ENCODE measurements around the gene PARP3. TPM values are rescaled to one million over a fixed set of nuclear protein-coding genes. Genes with fewer than 3 reads are reported as not detected.
A peak's percentile ranks its signal among the peaks of the same experiment; 100 is the strongest.

PARP3 gene
- total and polyA plus RNA-seq, 5 experiments from 2014 or later, result 4.6 to 11.7 (median 9.0) TPM

GRCh38 chr3:51935886-51936755 is 6.0 kb upstream of the PARP3 start:
- DNase-seq, result peak in 1 of 10 donors; percentile 14
- POLR2A ChIA-PET, result no interaction called here
- ATAC-seq, result no peak
- Mint-ChIP-seq H3K27ac (no peak overlapping the region), H3K36me3 (peaks cover 0 to 63% (median 4%) of the 10 kb centered on the region in 3 donors), H3K4me1 (peaks cover 7 to 28% (median 23%) of the 10 kb centered on the region in 4 donors), H3K27me3 (no peaks in the 10 kb centered on the region), H3K4me3 (no peak overlapping the region), H3K9me3 (no peaks in the 10 kb centered on the region)

- peak in 1 of 10 donors; percentile 11 for DNase-seq
- H3K27ac Mint-ChIP-seq, result no peak overlapping the region
- peaks cover 12 to 36% (median 28%) of the 10 kb centered on the region in 4 donors for H3K4me1 Mint-ChIP-seq
- no peaks in the 10 kb centered on the region for H3K9me3 Mint-ChIP-seq
- no peaks in the 10 kb centered on the region for H3K27me3 Mint-ChIP-seq
- ATAC-seq, result no peak
- H3K4me3 Mint-ChIP-seq, result no peak overlapping the region
- peaks cover 0 to 63% (median 4%) of the 10 kb centered on the region in 3 donors for H3K36me3 Mint-ChIP-seq
- POLR2A ChIA-PET, result no interaction called here
Observed at GRCh38 chr3:51937014-51937413, 5.1 kb upstream of the PARP3 start.

DNA sequence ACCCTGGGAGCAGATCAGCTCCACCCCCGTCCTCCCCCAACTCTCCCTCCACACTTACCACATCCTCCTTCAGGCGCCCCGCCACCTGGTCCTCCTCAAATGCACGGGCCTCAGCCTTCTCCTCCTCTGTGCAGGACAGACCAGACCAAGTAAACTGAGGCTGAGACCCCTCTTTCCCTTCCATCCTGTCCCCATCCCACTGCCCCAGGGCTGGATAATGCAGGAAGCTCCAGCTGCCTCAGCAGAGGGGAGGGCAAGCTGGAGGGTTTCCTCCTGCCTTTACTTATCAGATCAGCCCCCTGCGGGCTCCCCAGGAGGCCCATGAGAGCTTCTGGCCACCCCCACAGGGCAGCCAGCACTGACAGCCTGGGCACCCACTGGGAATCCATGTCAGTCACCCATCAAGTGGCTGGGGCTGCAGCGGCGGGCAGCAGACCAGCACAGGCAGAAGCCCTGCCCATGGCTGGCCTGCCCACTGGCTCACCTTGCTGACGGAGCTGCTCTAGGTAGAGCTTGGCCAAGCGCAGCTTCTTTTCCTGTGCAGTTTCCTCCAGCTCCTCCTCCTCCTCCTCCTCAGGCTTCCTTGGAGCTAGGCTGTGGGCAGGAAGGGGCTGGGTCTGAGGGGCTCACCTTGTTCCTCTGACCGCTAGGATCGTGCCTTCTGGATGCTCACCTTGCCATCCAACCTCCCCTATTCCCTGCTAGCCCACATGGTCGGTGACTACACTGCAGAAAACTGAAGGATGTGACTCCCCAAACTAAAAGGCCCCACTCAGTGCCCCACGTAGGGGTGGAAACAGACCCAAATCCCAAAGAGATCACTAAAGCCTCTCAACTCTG is 4.3 kb upstream of the PARP3 start:
- DNase-seq (peak in 1 of 10 donors; percentile 14), ATAC-seq (no peak)
- H3K27ac Mint-ChIP-seq, result peak overlapping the region in 2 of 10 donors; percentile 29 to 71
- H3K27me3 Mint-ChIP-seq, result no peaks in the 10 kb centered on the region
- POLR2A ChIA-PET, result no interaction called here
- no peak overlapping the region for H3K4me3 Mint-ChIP-seq
- no peaks in the 10 kb centered on the region for H3K9me3 Mint-ChIP-seq
- peaks cover 14 to 43% (median 36%) of the 10 kb centered on the region in 4 donors for H3K4me1 Mint-ChIP-seq
- peaks cover 0 to 61% (median 4%) of the 10 kb centered on the region in 3 donors for H3K36me3 Mint-ChIP-seq

GRCh38 chr3:51938780-51939425 is 3.3 kb upstream of the PARP3 start:
- Mint-ChIP-seq H3K4me1 (peaks cover 16 to 47% (median 40%) of the 10 kb centered on the region in 4 donors), H3K9me3 (no peaks in the 10 kb centered on the region)
- DNase-seq, result no peak

DNA sequence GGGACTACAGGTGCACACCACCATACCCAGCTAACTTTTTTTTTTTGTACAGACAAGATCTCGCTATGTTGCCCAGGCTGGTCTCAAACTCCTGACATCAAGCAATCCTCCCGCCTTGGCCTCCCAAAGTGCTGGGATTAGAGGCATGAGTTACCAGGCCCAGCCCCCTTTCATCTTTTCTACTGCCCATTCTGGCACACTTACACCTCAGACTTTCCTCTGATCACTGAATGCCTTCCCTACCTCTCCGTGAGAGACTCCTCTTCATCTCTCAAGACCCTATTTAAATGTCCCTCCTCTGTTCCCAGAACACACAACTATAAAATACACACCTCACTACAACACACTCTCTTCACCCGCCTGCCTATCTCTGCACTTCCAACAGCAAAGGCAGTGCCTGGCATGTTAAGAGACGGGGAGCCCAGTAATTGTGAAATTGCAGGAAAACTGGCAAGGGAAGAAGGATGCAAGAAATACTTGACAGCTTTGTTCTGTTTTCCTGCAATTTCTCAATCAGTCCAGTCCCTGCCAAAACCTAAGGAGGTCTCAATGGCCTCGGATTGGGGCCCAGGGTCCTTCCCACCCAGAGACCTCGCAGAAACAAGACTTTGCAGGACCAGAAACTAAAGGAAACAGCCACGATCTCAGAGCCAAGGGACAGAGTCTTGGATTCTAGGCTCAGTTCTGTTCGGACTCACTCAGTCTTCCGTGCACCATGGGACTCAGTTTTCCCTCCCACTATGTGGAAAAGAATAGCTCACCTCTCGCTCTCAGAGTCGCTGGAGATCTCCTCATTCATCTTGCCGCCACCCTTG is 1.3 kb upstream of the PARP3 start:
- peaks cover 16 to 47% (median 41%) of the 10 kb centered on the region in 4 donors for H3K4me1 Mint-ChIP-seq
- H3K36me3 Mint-ChIP-seq, result peaks cover 0 to 33% (median 4%) of the 10 kb centered on the region in 3 donors
- no peak for ATAC-seq
- peak overlapping the region; percentile 61 to 93 (median 79) for H3K27ac Mint-ChIP-seq
- peak overlapping the region; percentile 83 to 98 (median 93) for H3K4me3 Mint-ChIP-seq
- H3K9me3 Mint-ChIP-seq, result no peaks in the 10 kb centered on the region
- H3K27me3 Mint-ChIP-seq, result no peaks in the 10 kb centered on the region
- DNase-seq, result no peak
- POLR2A ChIA-PET, result interaction anchor here (1.2 to 3.7 kb wide), 8 partner anchors 8 to 214 kb away, joined by 3 to 42 read pairs (median 4); partner anchors contain the start of genes ABHD14A, ABHD14B, POC1A and RPL29

More at GRCh38 chr3:51938780-51939425, 3.3 kb upstream of the PARP3 start:
- POLR2A ChIA-PET, result no interaction called here
- ATAC-seq, result no peak
- Mint-ChIP-seq H3K27ac (peak overlapping the region in 5 of 10 donors; percentile 0 to 68 (median 5)), H3K36me3 (peaks cover 0 to 52% (median 4%) of the 10 kb centered on the region in 3 donors), H3K27me3 (no peaks in the 10 kb centered on the region), H3K4me3 (peak overlapping the region in 2 of 10 donors; percentile 18 to 59)

- Mint-ChIP-seq H3K4me1 (peaks cover 16 to 47% (median 41%) of the 10 kb centered on the region in 4 donors), H3K27me3 (no peaks in the 10 kb centered on the region), H3K4me3 (peak overlapping the region; percentile 83 to 98 (median 93)), H3K36me3 (peaks cover 0 to 28% (median 4%) of the 10 kb centered on the region in 3 donors), H3K27ac (peak overlapping the region in 9 of 10 donors; percentile 61 to 95 (median 82)), H3K9me3 (no peaks in the 10 kb centered on the region)
- POLR2A ChIA-PET, result interaction anchor here (0.8 to 3.7 kb wide), 11 partner anchors 9 to 550 kb away, joined by 3 to 42 read pairs (median 4); partner anchors contain the start of genes ABHD14A, ABHD14B, DUSP7 and PCBP4
- ATAC-seq (no peak), DNase-seq (no peak)
Observed at GRCh38 chr3:51941463-51941797, 733 bp upstream of the PARP3 start.

GRCh38 chr3:51942603-51943450 is 664 bp downstream of the PARP3 start:
- no peaks in the 10 kb centered on the region for H3K27me3 Mint-ChIP-seq

GRCh38 chr3:51943451-51944391 is 1.6 kb downstream of the PARP3 start:
- peak overlapping the region in 7 of 10 donors; percentile 14 to 98 (median 36) for H3K4me3 Mint-ChIP-seq
- ATAC-seq (no peak), DNase-seq (no peak)
- H3K27me3 Mint-ChIP-seq, result no peaks in the 10 kb centered on the region
- peak overlapping the region in 6 of 10 donors; percentile 19 to 94 (median 77) for H3K27ac Mint-ChIP-seq
- POLR2A ChIA-PET, result interaction anchor here (1.0 to 3.7 kb wide), 6 partner anchors 15 to 58 kb away, joined by 3 to 42 read pairs (median 6); partner anchors contain the start of genes ABHD14A, ABHD14B, PCBP4 and RPL29
- H3K9me3 Mint-ChIP-seq, result no peaks in the 10 kb centered on the region
- H3K36me3 Mint-ChIP-seq, result peaks cover 0 to 6% (median 3%) of the 10 kb centered on the region in 3 donors
- H3K4me1 Mint-ChIP-seq, result peaks cover 16 to 39% (median 36%) of the 10 kb centered on the region in 4 donors

More at GRCh38 chr3:51942603-51943450, 664 bp downstream of the PARP3 start:
- POLR2A ChIA-PET, result interaction anchor here (0.6 to 3.7 kb wide), 15 partner anchors 10 to 114 kb away, joined by 3 to 42 read pairs (median 4); partner anchors contain the start of genes ABHD14A, ABHD14B, DUSP7 and PCBP4
- Mint-ChIP-seq H3K4me3 (peak overlapping the region; percentile 83 to 98 (median 93)), H3K4me1 (peaks cover 16 to 42% (median 39%) of the 10 kb centered on the region in 4 donors), H3K27ac (peak overlapping the region; percentile 76 to 95 (median 91)), H3K36me3 (peaks cover 0 to 14% (median 4%) of the 10 kb centered on the region in 3 donors), H3K9me3 (no peaks in the 10 kb centered on the region)
- no peak for ATAC-seq
- peak in 6 of 10 donors; percentile 30 to 51 (median 39) for DNase-seq

GRCh38 chr3:51944451-51945021 is 2.4 kb downstream of the PARP3 start:
- H3K27ac Mint-ChIP-seq, result peak overlapping the region in 4 of 10 donors; percentile 35 to 52 (median 46)
- POLR2A ChIA-PET, result interaction anchor here (1.4 kb wide), 1 partner anchor 57 kb away, joined by 3 read pairs; no protein-coding TSS in a partner anchor

More at GRCh38 chr3:51944451-51945021, 2.4 kb downstream of the PARP3 start:
- ATAC-seq, result no peak
- Mint-ChIP-seq H3K9me3 (no peaks in the 10 kb centered on the region), H3K4me1 (peaks cover 15 to 34% (median 30%) of the 10 kb centered on the region in 4 donors), H3K36me3 (peaks cover 0 to 2% (median 0%) of the 10 kb centered on the region in 3 donors), H3K4me3 (peak overlapping the region in 1 of 10 donors; percentile 52), H3K27me3 (no peaks in the 10 kb centered on the region)
- DNase-seq, result no peak
